NCI-H1092 (cell line): ENCODE data around the gene ANKS4B.
"Not testable (repeated sequence)": the region's sequence is repeated elsewhere in the genome, so short reads cannot be mapped to it uniquely, and the experiment has no call there.

Experiments
- DNase-seq: peaks from one replicate; lab custom pipeline; 2025; lab: John Stamatoyannopoulos, UW

Gene ANKS4B

DNA sequence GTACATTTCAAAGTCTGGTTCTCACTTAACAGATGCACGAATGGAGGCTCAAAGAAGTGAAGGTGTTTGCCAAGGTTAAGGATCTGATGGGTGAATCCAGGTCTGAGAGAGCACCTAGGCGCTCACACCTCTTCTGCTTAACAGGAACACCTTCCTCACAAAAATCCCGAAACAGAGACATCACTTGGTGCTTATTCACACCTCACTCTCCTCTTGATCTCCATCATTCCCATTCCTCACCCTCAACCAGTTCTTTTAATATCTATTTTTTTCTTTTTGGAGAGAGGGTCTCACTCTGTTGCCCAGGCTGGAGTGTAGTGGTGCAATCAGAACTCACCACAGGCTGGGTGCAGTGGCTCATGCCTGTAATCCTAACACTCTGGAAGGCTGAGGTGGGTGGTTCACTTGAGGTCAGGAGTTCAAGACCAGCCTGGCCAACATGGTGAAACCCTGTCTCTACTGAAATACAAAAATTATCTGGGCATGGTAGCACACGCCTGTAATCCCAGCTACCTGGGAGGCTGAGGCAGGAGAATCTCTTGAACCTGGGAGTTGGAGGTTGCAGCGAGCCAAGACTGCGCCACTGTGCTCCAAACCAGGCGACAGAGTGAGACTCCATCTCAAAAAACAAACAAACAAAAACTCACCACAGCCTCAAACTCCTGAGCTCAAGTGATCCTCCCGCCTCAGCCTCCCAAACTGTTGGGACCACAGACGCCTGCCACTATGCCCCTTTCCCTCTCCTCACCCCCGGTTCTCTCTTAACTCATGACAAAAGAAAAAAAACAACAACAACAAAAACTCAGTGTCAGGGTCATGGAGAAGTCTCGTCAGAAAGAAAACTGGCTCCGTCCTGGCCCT lies 29.5 kb downstream of the ANKS4B start:
- DNase-seq, result no peak

DNA sequence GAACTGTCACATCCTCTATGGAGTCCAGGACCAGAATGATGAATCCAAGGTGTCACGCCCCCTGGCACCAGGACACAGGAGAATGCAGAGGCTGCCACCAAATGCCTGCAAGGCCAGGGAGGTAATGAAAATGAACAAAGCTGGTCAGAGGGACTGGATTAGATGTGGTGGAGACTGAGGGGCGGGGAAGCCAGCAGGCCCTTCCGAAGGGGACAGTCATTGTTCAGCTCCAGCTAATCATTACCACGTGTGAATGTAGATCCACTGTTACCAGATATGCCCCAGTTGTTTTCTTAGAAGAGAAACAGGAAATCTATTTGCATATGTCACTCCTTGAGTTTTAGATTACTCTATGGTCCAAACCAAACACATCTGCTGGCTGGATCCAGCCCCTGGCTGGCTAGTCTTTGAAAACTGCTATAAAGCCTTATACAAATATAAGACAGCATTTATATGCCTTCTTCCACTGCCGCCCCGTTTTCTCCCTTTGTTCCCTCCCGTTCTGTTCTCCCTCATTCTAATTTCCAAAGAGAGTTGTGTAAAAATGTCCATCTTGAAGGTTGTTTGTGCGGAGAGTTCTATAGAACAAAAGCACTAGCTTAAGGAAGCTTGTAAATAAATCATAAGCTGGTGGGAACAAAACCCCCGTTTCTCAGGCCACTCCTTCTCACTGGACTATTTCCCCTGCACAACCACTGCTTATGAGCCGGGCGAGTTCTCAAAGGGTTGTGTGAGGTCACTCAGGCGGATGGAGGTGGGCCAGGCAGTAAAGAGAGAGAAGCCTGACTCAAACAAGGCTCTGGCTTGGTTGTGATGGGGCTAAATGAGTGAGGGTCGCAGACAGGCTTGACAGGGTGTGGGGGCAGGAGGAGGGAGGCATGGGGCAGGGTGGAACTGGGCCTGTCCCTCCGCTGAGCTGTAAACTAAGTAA lies 30.4 kb downstream of the ANKS4B start:
- no peak for DNase-seq

DNA sequence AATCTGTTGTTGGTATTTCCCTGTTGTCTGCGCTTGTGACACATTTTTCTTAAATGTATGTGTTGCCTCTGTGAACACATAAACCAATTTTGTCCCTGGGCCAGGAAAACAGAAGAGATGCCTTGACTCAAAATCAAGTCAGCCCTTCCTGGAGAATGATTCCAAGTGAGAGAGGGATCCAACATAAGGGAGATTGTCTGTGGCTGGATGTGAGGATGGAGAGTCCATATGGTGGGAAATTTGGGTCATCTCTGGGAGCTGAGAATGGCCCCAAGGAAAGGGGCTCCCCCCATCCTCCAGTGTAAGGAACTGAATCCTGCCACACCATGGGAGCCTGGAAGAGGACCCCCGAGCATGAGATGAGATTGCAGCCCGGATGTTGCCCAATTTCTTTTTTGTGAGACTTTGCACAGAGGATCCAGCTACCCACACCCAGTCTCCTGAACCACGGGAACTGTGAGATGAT lies 31.1 kb downstream of the ANKS4B start:
- no peak for DNase-seq

DNA sequence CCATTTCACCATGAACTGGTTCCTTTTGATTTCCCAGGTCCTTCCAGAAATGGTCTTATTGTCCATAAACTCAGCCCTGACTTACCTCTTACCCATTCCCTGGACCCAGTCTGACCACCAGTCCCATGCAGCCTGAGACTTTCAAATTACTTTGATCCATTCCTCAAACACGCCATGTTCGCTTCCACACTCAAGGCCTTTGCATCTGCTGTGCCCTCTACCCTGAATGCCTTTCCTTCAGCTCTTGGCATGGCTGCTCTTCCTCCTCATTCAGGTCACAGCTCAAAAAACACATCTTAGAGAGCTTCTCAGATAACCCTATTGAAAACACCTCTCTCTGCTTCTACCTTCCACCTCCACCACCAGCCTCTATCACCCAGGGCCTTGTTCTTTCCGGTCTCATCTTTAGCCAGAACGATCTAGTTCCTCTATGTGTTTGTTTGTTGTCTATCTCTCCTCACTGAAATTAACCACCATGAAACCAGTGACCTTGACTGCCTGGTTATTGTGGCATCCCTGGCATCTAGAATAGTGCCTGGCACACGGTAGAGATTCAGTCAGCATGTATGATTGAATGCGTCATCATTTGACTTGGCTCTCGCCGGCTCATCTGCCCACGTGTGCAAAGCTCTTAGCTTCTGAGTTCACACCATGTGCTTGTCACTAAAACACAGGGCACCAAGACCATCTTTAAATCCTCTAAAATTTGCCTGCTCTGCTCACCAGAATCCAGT lies 31.8 kb downstream of the ANKS4B start:
- DNase-seq, result no peak

GRCh38 chr16:21267298-21267697 lies 33.8 kb downstream of the ANKS4B start:
- no peak for DNase-seq

DNA sequence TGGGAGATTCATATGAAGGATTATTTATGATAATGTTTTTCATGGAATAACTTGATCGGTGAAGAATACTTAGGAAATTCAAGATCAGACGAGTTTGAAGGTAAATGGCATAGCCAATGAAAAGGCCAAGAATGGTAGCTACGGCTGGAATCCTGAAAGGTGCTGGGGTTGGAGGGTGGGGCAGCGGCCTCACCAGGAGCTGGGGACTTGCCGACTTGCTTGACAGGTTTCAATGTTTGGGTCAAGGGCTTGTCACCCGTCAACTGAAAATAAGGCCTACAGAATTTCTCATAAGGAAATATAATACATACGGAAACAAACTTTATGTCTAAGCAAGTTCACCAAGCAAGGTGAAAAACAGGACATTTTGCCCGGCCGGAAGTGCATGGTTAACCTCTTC lies 34.7 kb downstream of the ANKS4B start:
- DNase-seq, result no peak

DNA sequence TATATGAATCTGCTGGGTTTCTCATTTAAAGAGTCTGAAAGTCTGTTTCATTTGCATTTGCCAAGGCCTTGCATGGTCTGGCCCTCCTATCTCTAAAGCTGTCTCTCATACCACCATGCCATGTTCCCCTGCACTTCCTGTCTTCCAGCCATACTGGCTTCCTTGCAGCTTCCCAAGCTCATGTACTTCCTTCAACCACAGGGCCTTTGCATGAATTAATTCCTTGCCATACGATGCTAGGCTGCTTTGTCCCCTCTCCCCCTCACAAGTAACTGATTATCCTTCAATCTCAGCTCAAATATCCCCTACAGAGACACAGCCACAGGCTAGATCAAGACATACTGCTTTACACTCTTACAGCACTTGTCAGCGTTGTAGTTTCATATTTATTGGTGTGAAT lies 38.8 kb downstream of the ANKS4B start:
- no peak for DNase-seq

DNA sequence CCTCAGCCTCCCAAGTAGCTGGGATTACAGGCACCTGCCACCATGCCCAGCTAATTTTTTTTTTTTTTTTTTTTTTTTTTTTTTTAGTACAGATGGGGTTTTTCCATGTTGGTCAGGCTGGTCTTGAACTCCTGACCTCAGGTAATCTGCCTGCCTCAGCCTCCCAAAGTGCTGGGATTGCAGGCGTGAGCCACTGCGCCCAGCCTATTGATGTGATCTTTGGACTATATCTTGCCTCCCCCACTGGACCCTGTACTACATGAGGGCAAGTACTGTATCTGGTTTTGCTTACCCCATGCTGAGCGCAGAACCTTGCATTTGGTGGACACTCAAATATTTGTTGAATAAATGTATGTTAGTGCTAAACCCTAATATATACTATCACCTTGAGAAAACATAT lies 39.3 kb downstream of the ANKS4B start:
- DNase-seq, result not testable (repeated sequence)

- no peak for DNase-seq
Measured at GRCh38 chr16:21274172-21274726, 40.8 kb downstream of the ANKS4B start.

- no peak for DNase-seq
Measured at GRCh38 chr16:21275529-21275928, 42.0 kb downstream of the ANKS4B start.

- DNase-seq, result no peak
Measured at GRCh38 chr16:21276090-21276489, 42.6 kb downstream of the ANKS4B start.

GRCh38 chr16:21277045-21277926 lies 43.8 kb downstream of the ANKS4B start:
- no peak for DNase-seq

DNA sequence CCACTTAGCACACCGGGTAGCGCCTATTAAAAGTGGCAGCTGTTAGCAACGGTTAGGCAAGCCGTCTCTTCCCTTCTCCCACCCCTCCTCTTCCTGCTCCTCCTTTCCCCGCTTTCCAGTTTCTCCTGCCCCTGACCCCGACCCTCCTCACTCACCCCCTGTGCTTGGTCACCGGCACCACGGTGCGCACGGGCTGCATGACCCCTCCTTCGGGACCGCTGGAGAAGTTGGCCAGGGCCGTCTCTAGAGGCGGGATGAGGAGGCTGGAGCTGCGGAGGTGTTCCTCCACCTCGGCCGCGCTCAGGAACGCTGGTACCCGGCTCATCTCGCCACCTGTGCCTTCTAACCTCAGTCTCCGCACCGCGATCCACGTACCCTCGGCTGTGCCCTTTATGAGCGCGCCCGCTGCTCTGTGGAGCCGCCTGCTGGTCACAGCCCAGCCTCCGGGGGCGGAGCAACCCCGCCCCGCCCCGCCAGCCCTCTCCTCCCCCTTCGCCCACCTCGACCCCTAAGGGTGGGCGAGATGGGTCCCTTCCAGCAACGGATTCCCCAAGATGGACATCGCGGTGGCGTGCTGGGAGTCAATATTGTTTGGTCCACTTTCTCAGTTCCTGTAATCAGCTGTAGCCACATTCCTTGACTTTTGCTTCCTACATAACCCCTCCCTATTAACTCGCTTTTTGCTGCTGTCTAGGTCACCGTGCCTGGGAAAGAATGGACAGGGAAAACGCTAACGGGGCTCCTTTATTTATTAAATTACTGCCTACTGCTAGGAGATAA lies 44.6 kb downstream of the ANKS4B start, which contains the start of gene CRYM:
TSS of gene CRYM (minus strand) at position 364 of the 780 bp plus-strand sequence. CDS start at position 325, 39 bp downstream.
- peak; percentile 9 for DNase-seq

- no peak for DNase-seq
Measured at GRCh38 chr16:21279501-21279900, 46.0 kb downstream of the ANKS4B start.

GRCh38 chr16:21281698-21282389 lies 48.3 kb downstream of the ANKS4B start:
- no peak for DNase-seq

DNA sequence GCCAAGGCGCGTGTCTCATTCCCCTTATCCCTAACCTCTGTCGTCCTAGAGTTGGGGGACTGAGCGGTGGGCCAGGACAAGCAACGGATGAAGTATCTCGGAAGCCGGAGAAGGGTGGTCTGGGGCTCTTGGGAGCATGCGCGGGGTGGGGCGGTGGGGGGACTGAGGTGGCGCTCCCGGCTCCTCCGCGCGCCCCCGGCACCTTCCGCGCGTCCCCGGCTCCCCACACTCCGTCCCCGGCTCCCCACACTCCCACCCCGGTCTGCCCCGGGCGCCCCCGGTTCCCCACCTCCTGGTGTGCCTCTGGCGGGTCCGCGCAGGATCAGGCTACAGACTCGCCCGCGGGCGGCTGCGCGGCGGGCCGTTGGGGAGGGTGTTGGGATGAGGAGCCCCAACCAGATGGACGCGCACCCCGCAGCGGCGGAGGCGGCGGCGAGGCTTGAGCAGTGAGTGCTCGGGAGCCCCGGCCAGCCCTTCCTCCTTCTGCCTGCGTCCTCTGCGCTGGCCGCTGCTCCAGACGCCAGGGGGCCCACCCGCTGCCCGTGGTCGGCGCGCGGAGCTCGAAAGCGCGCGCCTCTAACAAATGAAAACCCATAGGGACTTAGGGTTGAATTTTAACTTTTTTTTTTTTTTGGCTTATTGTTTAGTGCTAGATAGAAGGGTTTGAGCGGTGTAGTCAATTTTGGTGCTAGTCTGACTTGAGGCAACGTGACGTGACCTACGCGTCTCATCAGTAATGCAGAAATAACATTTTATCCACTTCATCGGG lies 50.2 kb downstream of the ANKS4B start:
- peak; percentile 16 for DNase-seq

DNA sequence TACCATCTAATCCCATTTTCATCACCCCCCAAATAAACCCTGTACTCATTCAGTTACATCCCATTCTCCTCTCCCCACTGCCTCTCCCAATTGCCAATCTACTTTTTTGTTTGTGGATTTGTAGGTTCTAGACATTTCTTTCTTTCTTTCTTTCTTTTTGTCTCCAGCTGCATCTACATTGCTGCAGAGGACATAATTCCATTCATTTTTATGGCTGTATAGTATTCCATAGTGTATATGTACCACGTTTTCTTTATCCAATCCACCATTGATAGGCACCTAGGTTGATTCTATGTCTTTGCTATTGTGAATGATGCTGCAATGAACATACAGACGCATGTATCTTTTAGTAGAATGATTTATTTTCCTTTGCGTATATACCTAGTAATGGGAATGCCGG lies 50.9 kb downstream of the ANKS4B start:
- no peak for DNase-seq

GRCh38 chr16:21285314-21285713 lies 51.8 kb downstream of the ANKS4B start:
- no peak for DNase-seq
